RWPE1 (cell line): Measurements from ENCODE around the gene TRMT44.

Experiments used
- CTCF ChIA-PET: fragments of 350-600 bp; sonication (Branson Sonifier 250); formaldehyde crosslinking; extraction: SDS; loops from one replicate; lab custom pipeline; 2021; lab: Yijun Ruan, JAX
- POLR2A ChIA-PET: fragments of 400-600 bp; formaldehyde crosslinking; extraction: SDS; loops from one replicate; lab custom pipeline; 2020; ENCODE audit warnings: antibody characterized with exemption; ENCODE audit not compliant: low non-redundant PET; lab: Yijun Ruan, JAX
- DNase-seq: peaks from one replicate; pipeline ENCODE4 v3.0.0; 2012; ENCODE audit warnings: low spot score
- H3K27ac ChIP-seq: fragments of 450-650 bp; 2 replicates; pipeline ENCODE4 v1.5.1; 2017
- TF ChIP-seq, protein P1 (sequence below): fragments of 450-650 bp; conservative IDR thresholded peaks from 2 replicates; pipeline ENCODE4 v1.5.1; 2017; ENCODE audit warnings: low read depth, mild to moderate bottlenecking

The TRMT44 gene

DNA sequence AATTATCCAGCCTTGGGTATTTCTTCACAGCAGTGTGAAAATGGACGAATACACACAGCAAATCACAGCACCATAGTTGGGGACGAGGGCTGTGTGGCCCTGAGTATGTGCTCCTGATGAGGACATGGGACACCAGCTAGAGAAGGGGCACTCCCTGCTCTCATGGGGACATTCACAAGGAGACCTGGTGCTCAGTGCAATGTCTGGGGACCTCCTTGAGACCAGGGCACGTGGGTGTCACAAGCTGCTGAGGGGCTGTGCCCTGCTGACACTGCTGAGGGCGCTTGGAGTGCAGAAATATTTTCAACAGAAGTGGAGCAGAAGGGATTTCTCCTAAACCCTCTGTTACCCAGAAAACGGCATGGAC lies 65.4 kb downstream of the TRMT44 start:
- ChIA-PET CTCF (no interaction called here), POLR2A (no interaction called here)
- DNase-seq: no peak
- H3K27ac ChIP-seq: no peak overlapping the region
- TF ChIP-seq, protein P1, sequence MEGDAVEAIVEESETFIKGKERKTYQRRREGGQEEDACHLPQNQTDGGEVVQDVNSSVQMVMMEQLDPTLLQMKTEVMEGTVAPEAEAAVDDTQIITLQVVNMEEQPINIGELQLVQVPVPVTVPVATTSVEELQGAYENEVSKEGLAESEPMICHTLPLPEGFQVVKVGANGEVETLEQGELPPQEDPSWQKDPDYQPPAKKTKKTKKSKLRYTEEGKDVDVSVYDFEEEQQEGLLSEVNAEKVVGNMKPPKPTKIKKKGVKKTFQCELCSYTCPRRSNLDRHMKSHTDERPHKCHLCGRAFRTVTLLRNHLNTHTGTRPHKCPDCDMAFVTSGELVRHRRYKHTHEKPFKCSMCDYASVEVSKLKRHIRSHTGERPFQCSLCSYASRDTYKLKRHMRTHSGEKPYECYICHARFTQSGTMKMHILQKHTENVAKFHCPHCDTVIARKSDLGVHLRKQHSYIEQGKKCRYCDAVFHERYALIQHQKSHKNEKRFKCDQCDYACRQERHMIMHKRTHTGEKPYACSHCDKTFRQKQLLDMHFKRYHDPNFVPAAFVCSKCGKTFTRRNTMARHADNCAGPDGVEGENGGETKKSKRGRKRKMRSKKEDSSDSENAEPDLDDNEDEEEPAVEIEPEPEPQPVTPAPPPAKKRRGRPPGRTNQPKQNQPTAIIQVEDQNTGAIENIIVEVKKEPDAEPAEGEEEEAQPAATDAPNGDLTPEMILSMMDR: no peak

DNA sequence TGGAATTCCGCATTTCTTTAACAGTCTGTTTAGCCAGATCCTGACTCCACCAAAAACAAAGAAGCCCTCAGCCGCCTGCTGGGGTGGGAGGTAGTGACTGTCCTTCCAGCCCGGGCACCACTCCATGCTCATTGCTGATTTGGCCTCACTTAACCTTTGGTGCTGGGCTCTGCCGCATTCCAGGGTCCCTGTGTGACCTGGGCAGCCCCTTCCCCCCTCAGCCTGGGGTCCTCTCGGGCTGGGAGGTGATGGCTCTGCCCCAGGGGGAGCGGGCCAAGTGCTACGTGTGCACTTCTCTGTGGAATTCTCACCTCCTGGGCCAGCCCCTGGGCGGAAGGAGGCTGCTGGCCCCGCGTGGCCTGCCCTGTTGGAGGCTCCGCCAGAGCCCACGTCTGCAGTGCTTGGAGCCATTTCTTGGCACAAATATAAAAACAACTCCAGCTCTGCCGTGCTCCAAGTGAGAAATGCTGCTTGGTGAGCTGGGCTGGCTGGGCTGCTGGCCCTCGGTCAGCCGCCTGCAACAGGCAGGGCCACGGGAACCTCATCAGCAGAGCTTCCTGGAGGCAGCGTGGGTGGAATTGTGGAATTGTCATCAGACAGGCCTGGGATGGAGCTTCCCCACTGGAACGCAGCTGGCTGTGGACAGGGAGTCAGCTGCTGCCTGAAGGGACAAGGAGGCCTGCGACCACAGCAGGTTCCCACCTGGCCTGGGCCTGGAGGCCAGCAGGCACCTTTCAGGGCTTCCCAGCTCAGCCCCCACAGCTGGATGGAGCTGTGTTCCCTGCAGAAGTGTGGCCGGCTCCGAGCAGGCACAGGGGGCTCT lies 66.0 kb downstream of the TRMT44 start:
- no peak overlapping the region for H3K27ac ChIP-seq
- ChIA-PET CTCF (no interaction called here), POLR2A (no interaction called here)
- TF ChIP-seq, protein P1: no peak
- DNase-seq: no peak

DNA sequence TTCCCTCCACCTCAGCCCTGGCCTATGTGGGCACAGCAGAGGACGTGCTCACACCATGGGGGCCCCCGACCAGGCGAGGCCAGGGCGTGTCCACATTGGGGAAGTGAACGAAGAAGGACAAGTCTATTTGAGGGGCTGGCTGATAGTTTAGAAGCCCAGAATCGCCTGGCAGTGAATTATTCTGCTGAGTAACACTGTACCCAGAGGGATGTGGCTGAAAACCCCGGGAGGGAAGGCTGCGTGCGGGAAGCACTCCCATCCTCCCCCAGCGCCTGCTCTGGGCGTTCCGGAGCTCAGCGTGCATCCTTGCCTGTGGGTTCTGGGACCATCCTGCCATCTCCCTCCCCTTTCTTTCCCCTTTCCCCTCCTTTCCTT lies 66.6 kb downstream of the TRMT44 start:
- no peak for DNase-seq
- CTCF ChIA-PET: no interaction called here
- H3K27ac ChIP-seq: no peak overlapping the region
- TF ChIP-seq, protein P1: no peak
- POLR2A ChIA-PET: no interaction called here

GRCh38 chr4:8507624-8508023 lies 67.0 kb downstream of the TRMT44 start:
- H3K27ac ChIP-seq: no peak overlapping the region
- ChIA-PET CTCF (interaction anchor here (0.7 kb wide), 1 partner anchor 79 kb away, joined by 5 read pairs; no protein-coding TSS in a partner anchor), POLR2A (no interaction called here)
- TF ChIP-seq, protein P1: no peak
- DNase-seq: no peak

DNA sequence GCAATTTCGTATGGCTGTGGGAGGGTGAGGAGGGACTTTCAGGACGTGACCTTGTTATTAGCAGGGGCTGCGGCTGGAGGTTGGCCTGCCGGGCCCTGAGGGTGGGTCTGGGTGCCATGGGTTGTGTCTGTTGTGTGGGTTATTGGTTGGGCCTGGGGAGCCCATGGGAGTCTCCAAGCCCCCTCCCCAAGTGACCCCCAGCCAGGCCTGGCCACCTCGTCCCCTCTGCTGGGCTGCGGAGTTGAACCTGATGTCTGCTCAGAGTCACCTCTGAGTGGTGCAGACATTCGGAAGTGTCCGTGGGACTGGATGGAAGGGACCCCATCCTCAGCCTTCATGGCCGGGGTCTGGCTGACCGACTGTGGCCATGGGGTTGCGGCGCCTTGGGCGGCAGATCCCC lies 67.7 kb downstream of the TRMT44 start:
- TF ChIP-seq, protein P1: no peak
- ChIA-PET POLR2A (no interaction called here), CTCF (interaction anchor here (0.7 kb wide), 1 partner anchor 79 kb away, joined by 5 read pairs; no protein-coding TSS in a partner anchor)
- no peak for DNase-seq
- H3K27ac ChIP-seq: no peak overlapping the region

GRCh38 chr4:8508740-8509139 lies 68.2 kb downstream of the TRMT44 start:
- POLR2A ChIA-PET: no interaction called here
- H3K27ac ChIP-seq: no peak overlapping the region
- CTCF ChIA-PET: no interaction called here
- DNase-seq: no peak
- TF ChIP-seq, protein P1: no peak
